GM10248 (cell line): ENCODE measurements around the gene ENAH.
"Not testable (repeated sequence)": the region's sequence is repeated elsewhere in the genome, so short reads cannot be mapped to it uniquely, and the experiment has no call there.

Source experiments
- CTCF ChIA-PET: fragments of 300-600 bp; sonication (Branson Sonifier 250); formaldehyde crosslinking; extraction: SDS; loops from one replicate; lab custom pipeline; 2021; ENCODE audit warnings: antibody characterized with exemption; lab: Yijun Ruan, JAX
- POLR2A ChIA-PET: fragments of 350-650 bp; sonication (Branson Sonifier 250); formaldehyde crosslinking; extraction: SDS; loops from one replicate; lab custom pipeline; 2020; ENCODE audit warnings: antibody characterized with exemption; lab: Yijun Ruan, JAX
- DNase-seq: peaks from one replicate; pipeline ENCODE4 v3.0.0; 2012; ENCODE audit errors: extremely low spot score
- CTCF ChIP-seq: IDR thresholded peaks from 2 replicates; pipeline ENCODE4 v1.5.1; 2012; ENCODE audit warnings: mild to moderate bottlenecking, low read depth; ENCODE audit errors: extremely low read depth, missing control alignments, control extremely low read depth

ENAH gene

GRCh38 chr1:225650179-225650578, 2.7 kb downstream of the ENAH start:
- DNase-seq, result no peak
- ChIA-PET CTCF (no interaction called here), POLR2A (no interaction called here)
- no peak for TF ChIP-seq CTCF

- CTCF ChIA-PET, result interaction anchor here (0.9 to 2.1 kb wide), 2 partner anchors 10 to 17 kb away, joined by 3 to 5 read pairs; no protein-coding TSS in a partner anchor
- TF ChIP-seq CTCF, result no peak
- POLR2A ChIA-PET, result no interaction called here
- no peak for DNase-seq
Measured at GRCh38 chr1:225645194-225645895, 7.6 kb downstream of the ENAH start.

GRCh38 chr1:225644666-225645065, 8.3 kb downstream of the ENAH start:
- TF ChIP-seq CTCF, result no peak
- CTCF ChIA-PET, result interaction anchor here (2.1 kb wide), 1 partner anchor 10 kb away, joined by 5 read pairs; no protein-coding TSS in a partner anchor
- DNase-seq, result no peak
- POLR2A ChIA-PET, result no interaction called here

GRCh38 chr1:225642177-225642576, 10.7 kb downstream of the ENAH start:
- TF ChIP-seq CTCF, result no peak

GRCh38 chr1:225638853-225639252, 14.1 kb downstream of the ENAH start:
- ChIA-PET CTCF (interaction anchor here (2.9 kb wide), 1 partner anchor 11 kb away, joined by 8 read pairs; no protein-coding TSS in a partner anchor), POLR2A (no interaction called here)
- no peak for TF ChIP-seq CTCF
- no peak for DNase-seq

More at GRCh38 chr1:225642177-225642576, 10.7 kb downstream of the ENAH start:
- ChIA-PET POLR2A (no interaction called here), CTCF (no interaction called here)
- no peak for DNase-seq

GRCh38 chr1:225637651-225638199, 15.2 kb downstream of the ENAH start:
- ChIA-PET POLR2A (no interaction called here), CTCF (interaction anchor here (2.9 kb wide), 1 partner anchor 10 kb away, joined by 8 read pairs; no protein-coding TSS in a partner anchor)
- DNase-seq, result no peak
- no peak for TF ChIP-seq CTCF

GRCh38 chr1:225636992-225637391, 15.9 kb downstream of the ENAH start:
- POLR2A ChIA-PET, DNase-seq: not testable (repeated sequence)
- CTCF ChIA-PET, result interaction anchor here (0.7 to 2.9 kb wide), 3 partner anchors 9 to 42 kb away, joined by 3 to 8 read pairs (median 3); no protein-coding TSS in a partner anchor
